ENCODE results near the gene COG4. TPM values are rescaled to one million over a fixed set of nuclear protein-coding genes. Genes with fewer than 3 reads are reported as not detected.

Gene COG4
- total RNA-seq, 2 experiments from 2014 or later = 15.9 to 19.3 TPM

DNA sequence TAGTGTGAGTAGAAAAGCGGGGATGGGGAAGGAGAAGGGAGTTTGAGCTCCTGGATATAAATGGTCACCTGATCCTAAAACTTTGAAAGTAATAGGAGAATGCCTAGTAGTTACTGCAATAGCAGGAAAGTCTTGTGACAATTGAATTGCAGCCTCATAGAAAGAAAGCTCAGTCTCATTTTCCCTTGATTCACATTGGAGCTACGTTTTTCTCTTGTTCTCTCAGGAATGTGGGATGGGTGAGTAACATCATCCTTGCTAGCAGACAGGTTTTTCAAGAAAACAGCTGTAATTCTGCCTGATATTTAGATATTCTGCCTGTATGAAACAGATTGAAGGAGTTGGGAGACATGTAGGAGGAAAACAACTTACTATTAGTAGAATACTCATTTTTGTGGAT lies 25.6 kb upstream of the COG4 start:
- peaks cover 95% of the 10 kb centered on the region for H3K36me3 ChIP-seq (ENCODE audit: insufficient read depth, low read length)
- ATAC-seq (ENCODE audit: poor library complexity) = no peak
- Mint-ChIP-seq H3K4me3 (no peak overlapping the region), H3K36me3 (ENCODE audit: low read depth) (peaks cover 93% of the 10 kb centered on the region), H3K9me3 (no peaks in the 10 kb centered on the region), H3K4me1 (ENCODE audit: low read depth) (peaks cover 31% of the 10 kb centered on the region), H3K27ac (peak overlapping the region; percentile 45), H3K27me3 (no peaks in the 10 kb centered on the region)
- CTCF ChIA-PET = interaction anchor here (1.5 kb wide), 1 partner anchor 13 kb away, joined by 4 read pairs; no protein-coding TSS in a partner anchor
- POLR2A ChIA-PET = interaction anchor here (2.0 kb wide), 1 partner anchor 24 kb away, joined by 4 read pairs; no protein-coding TSS in a partner anchor
- no peak for TF ChIP-seq CTCF (IDR thresholded peaks at IDR 0.05)
- H3K4me3 ChIP-seq (ENCODE audit: low read length) = no peak overlapping the region
- no peaks in the 10 kb centered on the region for H3K4me1 ChIP-seq (ENCODE audit: insufficient read depth, low read length)
- no peaks in the 10 kb centered on the region for H3K9me3 ChIP-seq (ENCODE audit: control insufficient read depth in 1 of 2, insufficient read depth in 1 of 2, low read length in 2 of 2)
- intact Hi-C loops (cut with DNase I, micrococcal nuclease) = no loop called here
- H3K27ac ChIP-seq (ENCODE audit: low read depth in 1 of 2, low read length in 2 of 2) = no peak overlapping the region
- no peaks in the 10 kb centered on the region for H3K27me3 ChIP-seq (ENCODE audit: control insufficient read depth in 1 of 2, insufficient read depth in 2 of 2, low read length in 2 of 2)
- DNase-seq = no peak

DNA sequence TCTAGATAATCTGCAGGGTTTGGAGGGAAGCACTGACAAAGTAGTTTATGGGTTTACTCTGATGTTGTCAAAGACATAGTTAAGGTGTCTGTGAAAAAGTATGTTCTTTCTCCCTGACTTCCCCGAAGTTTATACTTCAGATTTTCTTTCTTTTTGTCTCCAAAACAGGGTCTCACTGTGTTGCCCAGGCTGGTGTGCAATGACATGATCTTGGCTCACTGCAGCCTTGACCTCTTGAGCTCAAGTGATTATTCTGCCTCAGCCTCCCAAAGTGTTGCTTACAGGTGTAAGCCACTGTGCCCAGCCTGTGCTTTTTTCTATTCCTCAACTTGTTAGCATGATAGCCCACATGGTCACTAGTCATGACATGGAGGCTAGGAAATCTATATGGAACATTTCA lies 21.2 kb upstream of the COG4 start:
- ChIA-PET POLR2A (no interaction called here), CTCF (no interaction called here)
- Histone ChIP-seq H3K9me3 (ENCODE audit: control insufficient read depth in 1 of 2, insufficient read depth in 1 of 2, low read length in 2 of 2) (no peaks in the 10 kb centered on the region), H3K27ac (ENCODE audit: low read depth in 1 of 2, low read length in 2 of 2) (no peak overlapping the region), H3K4me1 (ENCODE audit: insufficient read depth, low read length) (peaks cover 4% of the 10 kb centered on the region), H3K36me3 (ENCODE audit: insufficient read depth, low read length) (peaks cover 95% of the 10 kb centered on the region), H3K4me3 (ENCODE audit: low read length) (no peak overlapping the region), H3K27me3 (ENCODE audit: control insufficient read depth in 1 of 2, insufficient read depth in 2 of 2, low read length in 2 of 2) (no peaks in the 10 kb centered on the region)
- H3K36me3 Mint-ChIP-seq (ENCODE audit: low read depth) = peaks cover 80% of the 10 kb centered on the region
- peaks cover 13% of the 10 kb centered on the region for H3K4me1 Mint-ChIP-seq (ENCODE audit: low read depth)
- no peaks in the 10 kb centered on the region for H3K27me3 Mint-ChIP-seq
- no peaks in the 10 kb centered on the region for H3K9me3 Mint-ChIP-seq
- intact Hi-C loops (cut with DNase I, micrococcal nuclease) = no loop called here
- H3K27ac Mint-ChIP-seq = peak overlapping the region; percentile 30
- no peak for ATAC-seq (ENCODE audit: poor library complexity)
- DNase-seq = no peak
- no peak for TF ChIP-seq CTCF (IDR thresholded peaks at IDR 0.05)
- no peak overlapping the region for H3K4me3 Mint-ChIP-seq

DNA sequence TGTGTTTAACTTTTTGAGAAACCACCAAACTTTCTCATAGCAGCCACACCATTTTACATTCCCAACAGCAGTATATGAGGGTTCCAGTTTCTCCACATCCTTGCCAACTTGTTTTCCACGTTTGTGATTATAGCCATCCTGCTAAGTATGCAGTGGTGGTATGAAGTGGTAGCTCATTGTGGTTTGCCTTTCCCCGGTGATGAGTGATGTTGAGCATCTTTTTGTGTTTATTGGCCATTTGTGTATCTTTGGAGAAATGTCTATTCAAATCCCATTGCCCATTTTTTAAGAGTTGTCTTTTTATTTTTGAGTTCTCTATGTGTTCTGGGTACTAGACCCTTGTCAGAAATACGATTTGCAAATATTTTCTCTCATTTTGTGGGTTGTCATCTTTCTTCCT lies 17.6 kb upstream of the COG4 start:
- H3K36me3 Mint-ChIP-seq (ENCODE audit: low read depth) = peaks cover 82% of the 10 kb centered on the region
- no peak overlapping the region for H3K27ac Mint-ChIP-seq
- no peak for TF ChIP-seq CTCF (IDR thresholded peaks at IDR 0.05)
- Histone ChIP-seq H3K27ac (ENCODE audit: low read depth in 1 of 2, low read length in 2 of 2) (no peak overlapping the region), H3K4me1 (ENCODE audit: insufficient read depth, low read length) (peaks cover 4% of the 10 kb centered on the region), H3K4me3 (ENCODE audit: low read length) (no peak overlapping the region), H3K9me3 (ENCODE audit: control insufficient read depth in 1 of 2, insufficient read depth in 1 of 2, low read length in 2 of 2) (no peaks in the 10 kb centered on the region), H3K36me3 (ENCODE audit: insufficient read depth, low read length) (peaks cover 97% of the 10 kb centered on the region), H3K27me3 (ENCODE audit: control insufficient read depth in 1 of 2, insufficient read depth in 2 of 2, low read length in 2 of 2) (no peaks in the 10 kb centered on the region)
- no peak overlapping the region for H3K4me3 Mint-ChIP-seq
- H3K27me3 Mint-ChIP-seq = no peaks in the 10 kb centered on the region
- no peak for ATAC-seq (ENCODE audit: poor library complexity)
- no peaks in the 10 kb centered on the region for H3K9me3 Mint-ChIP-seq
- POLR2A ChIA-PET = no interaction called here
- intact Hi-C loops (cut with DNase I, micrococcal nuclease) = no loop called here
- H3K4me1 Mint-ChIP-seq (ENCODE audit: low read depth) = peaks cover 18% of the 10 kb centered on the region
- CTCF ChIA-PET = no interaction called here
- DNase-seq = no peak
